ENCODE results near the gene SGMS1. TPM values are rescaled to one million over a fixed set of nuclear protein-coding genes. Genes with fewer than 3 reads are reported as not detected.

Gene SGMS1
- total RNA-seq, 1 donor from 2014 or later = 93.8 TPM

GRCh38 chr10:50579491-50580261 lies 44.1 kb downstream of the SGMS1 start:
- Histone ChIP-seq H3K27ac (no peak overlapping the region), H3K27me3 (no peaks in the 10 kb centered on the region), H3K4me1 (peaks cover 51% of the 10 kb centered on the region), H3K4me3 (no peak overlapping the region), H3K36me3 (no peaks in the 10 kb centered on the region), H3K9me3 (no peaks in the 10 kb centered on the region)
- DNase-seq (ENCODE audit: extremely low spot score in 2 of 2) = no peak
- no peak for TF ChIP-seq POLR2A (IDR thresholded peaks at IDR 0.05)
- no peak for TF ChIP-seq POLR2AphosphoS5 (IDR thresholded peaks at IDR 0.05; ENCODE audit: insufficient read depth in 1 of 2, low read depth in 1 of 2)
- no peak for TF ChIP-seq CTCF (IDR thresholded peaks at IDR 0.05)
- intact Hi-C loops (cut with DNase I) = no loop called here

GRCh38 chr10:50578949-50579348 lies 44.8 kb downstream of the SGMS1 start:
- H3K4me1 ChIP-seq = peaks cover 51% of the 10 kb centered on the region
- no peak overlapping the region for H3K4me3 ChIP-seq
- H3K27ac ChIP-seq = no peak overlapping the region

GRCh38 chr10:50577681-50578350 lies 45.9 kb downstream of the SGMS1 start:
- intact Hi-C loops (cut with DNase I) = no loop called here
- Histone ChIP-seq H3K4me3 (no peak overlapping the region), H3K36me3 (no peaks in the 10 kb centered on the region), H3K9me3 (no peaks in the 10 kb centered on the region), H3K27me3 (no peaks in the 10 kb centered on the region), H3K4me1 (peaks cover 49% of the 10 kb centered on the region), H3K27ac (no peak overlapping the region)
- TF ChIP-seq POLR2AphosphoS5 (IDR thresholded peaks at IDR 0.05; ENCODE audit: insufficient read depth in 1 of 2, low read depth in 1 of 2) (no peak), CTCF (IDR thresholded peaks at IDR 0.05) (no peak), POLR2A (IDR thresholded peaks at IDR 0.05) (no peak)
- no peak for DNase-seq (ENCODE audit: extremely low spot score in 2 of 2)

More at GRCh38 chr10:50578949-50579348, 44.8 kb downstream of the SGMS1 start:
- no peak for DNase-seq (ENCODE audit: extremely low spot score in 2 of 2)
- no peaks in the 10 kb centered on the region for H3K27me3 ChIP-seq
- no peaks in the 10 kb centered on the region for H3K9me3 ChIP-seq
- TF ChIP-seq POLR2A (IDR thresholded peaks at IDR 0.05) = no peak
- TF ChIP-seq CTCF (IDR thresholded peaks at IDR 0.05) = no peak
- TF ChIP-seq POLR2AphosphoS5 (IDR thresholded peaks at IDR 0.05; ENCODE audit: insufficient read depth in 1 of 2, low read depth in 1 of 2) = no peak
- intact Hi-C loops (cut with DNase I) = no loop called here
- H3K36me3 ChIP-seq = no peaks in the 10 kb centered on the region

GRCh38 chr10:50577010-50577409 lies 46.7 kb downstream of the SGMS1 start:
- TF ChIP-seq POLR2A (IDR thresholded peaks at IDR 0.05) = no peak
- no peak for TF ChIP-seq CTCF (IDR thresholded peaks at IDR 0.05)
- no peak for TF ChIP-seq POLR2AphosphoS5 (IDR thresholded peaks at IDR 0.05; ENCODE audit: insufficient read depth in 1 of 2, low read depth in 1 of 2)

More at GRCh38 chr10:50577010-50577409, 46.7 kb downstream of the SGMS1 start:
- no peaks in the 10 kb centered on the region for H3K9me3 ChIP-seq
- H3K27ac ChIP-seq = no peak overlapping the region
- H3K4me3 ChIP-seq = no peak overlapping the region
- H3K27me3 ChIP-seq = no peaks in the 10 kb centered on the region
- intact Hi-C loops (cut with DNase I) = no loop called here
- no peak for DNase-seq (ENCODE audit: extremely low spot score in 2 of 2)
- H3K4me1 ChIP-seq = peaks cover 51% of the 10 kb centered on the region
- no peaks in the 10 kb centered on the region for H3K36me3 ChIP-seq

All from vagina (tissue), 2 donors.